Breast epithelium (tissue), 4 donors: ENCODE measurements around the gene ANKDD1B. TPM values are rescaled to one million over a fixed set of nuclear protein-coding genes. Genes with fewer than 3 reads are reported as not detected.
"Not testable (repeated sequence)": the region's sequence is repeated elsewhere in the genome, so short reads cannot be mapped to it uniquely, and the experiment has no call there.

ENCODE experiments used
- DNase-seq, 2 donors: peaks; one replicate each; pipeline ENCODE4 v3.0.0-alpha.2; 2019; ENCODE audit warnings: low spot score in 2 of 2
- H3K27ac ChIP-seq, 2 donors: fragments of 200-600 bp; sonication (generic) in 1 of 2; one replicate each; pipeline ENCODE4 v1.5.1; 2016 to 2019; ENCODE audit warnings: mild to moderate bottlenecking in 1 of 2
- H3K27me3 ChIP-seq, 2 donors: fragments of 200-600 bp; sonication (generic) in 1 of 2; one replicate each; pipeline versions ENCODE4 v1.5.1 to v1.6.0; 2017 to 2019; ENCODE audit warnings: control low read depth in 1 of 2, mild to moderate bottlenecking in 1 of 2
- H3K36me3 ChIP-seq: fragments of 200-600 bp; one replicate; pipeline ENCODE4 v1.5.1; 2019
- H3K4me1 ChIP-seq, 2 donors: fragments of 200-600 bp; sonication (generic); one replicate each; pipeline ENCODE4 v1.5.1; 2016 to 2019; ENCODE audit warnings: control low read depth in 1 of 2
- H3K4me3 ChIP-seq, 3 donors: fragments of 200-600 bp; sonication (generic); 1 replicate in 2 of 3; 2 replicates in 1 of 3; pipeline ENCODE4 v1.5.1; 2016 to 2019; ENCODE audit warnings: mild to moderate bottlenecking in 3 of 3, moderate library complexity in 2 of 3
- H3K9me3 ChIP-seq, 2 donors: fragments of 200-600 bp; sonication (generic) in 1 of 2; one replicate each; pipeline ENCODE4 v1.5.1; 2016 to 2019; ENCODE audit warnings: control low read depth in 1 of 2
- POLR2A ChIP-seq: fragments of 450-650 bp; IDR thresholded peaks from one replicate; pipeline ENCODE4 v1.6.1; 2016; ENCODE audit warnings: antibody characterized with exemption, mild to moderate bottlenecking, moderate library complexity
- POLR2AphosphoS5 ChIP-seq, 3 donors: sonication (generic); formaldehyde crosslinking; IDR thresholded peaks; one replicate each; pipeline ENCODE4 v1.6.1; 2017; ENCODE audit warnings: antibody characterized with exemption in 3 of 3
- intact Hi-C: fragments of 100-400 bp; cut with DNase I; formaldehyde crosslinking; loops from one replicate; pipeline ENCODE4 v1.15.1; 2023; ENCODE audit warnings: low total_unique reads
- total RNA-seq, 3 donors: library from RNA; depleted of rRNA; stranded (reverse); fragments of >200 nt; gene quantifications; one replicate each; pipeline ENCODE4 v1.1.0, GENCODE V29; 2016
- TF ChIP-seq, protein P1 (sequence below), 3 donors: fragments of 450-650 bp; IDR thresholded peaks; one replicate each; pipeline ENCODE4 v1.5.1; 2016 to 2017; ENCODE audit warnings: antibody characterized with exemption in 3 of 3, mild to moderate bottlenecking in 3 of 3, moderate library complexity in 3 of 3

The ANKDD1B gene
- total RNA-seq, 3 donors from 2014 or later = 0.66 to 1.4 (median 1.0) TPM

DNA sequence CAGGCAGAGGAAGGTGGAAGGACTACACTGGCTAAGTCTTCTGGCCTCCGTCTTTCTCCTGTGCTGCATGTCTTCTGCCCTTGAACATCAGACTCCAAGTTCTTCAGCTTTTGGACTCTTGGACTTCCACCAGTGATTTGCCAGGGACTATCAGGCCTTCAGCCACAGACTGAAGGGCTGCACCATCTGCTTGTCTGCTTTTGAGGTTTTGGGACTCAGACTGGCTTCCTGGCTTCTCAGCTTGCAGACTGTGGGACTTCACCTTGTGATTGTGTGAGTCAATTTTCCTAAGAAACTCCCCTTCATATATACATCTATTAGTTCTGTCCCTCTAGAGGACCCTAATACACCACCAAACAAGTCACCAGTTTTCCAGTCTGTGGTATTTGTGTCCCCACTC, 9.7 kb upstream of the ANKDD1B start:
- Histone ChIP-seq H3K36me3 (no peaks in the 10 kb centered on the region), H3K27me3 (no peaks in the 10 kb centered on the region), H3K27ac (no peak overlapping the region), H3K4me1 (no peaks in the 10 kb centered on the region), H3K9me3 (no peaks in the 10 kb centered on the region), H3K4me3 (no peak overlapping the region)
- TF ChIP-seq POLR2AphosphoS5 (IDR thresholded peaks at IDR 0.05) (no peak), POLR2A (no peak)
- TF ChIP-seq, protein P1, sequence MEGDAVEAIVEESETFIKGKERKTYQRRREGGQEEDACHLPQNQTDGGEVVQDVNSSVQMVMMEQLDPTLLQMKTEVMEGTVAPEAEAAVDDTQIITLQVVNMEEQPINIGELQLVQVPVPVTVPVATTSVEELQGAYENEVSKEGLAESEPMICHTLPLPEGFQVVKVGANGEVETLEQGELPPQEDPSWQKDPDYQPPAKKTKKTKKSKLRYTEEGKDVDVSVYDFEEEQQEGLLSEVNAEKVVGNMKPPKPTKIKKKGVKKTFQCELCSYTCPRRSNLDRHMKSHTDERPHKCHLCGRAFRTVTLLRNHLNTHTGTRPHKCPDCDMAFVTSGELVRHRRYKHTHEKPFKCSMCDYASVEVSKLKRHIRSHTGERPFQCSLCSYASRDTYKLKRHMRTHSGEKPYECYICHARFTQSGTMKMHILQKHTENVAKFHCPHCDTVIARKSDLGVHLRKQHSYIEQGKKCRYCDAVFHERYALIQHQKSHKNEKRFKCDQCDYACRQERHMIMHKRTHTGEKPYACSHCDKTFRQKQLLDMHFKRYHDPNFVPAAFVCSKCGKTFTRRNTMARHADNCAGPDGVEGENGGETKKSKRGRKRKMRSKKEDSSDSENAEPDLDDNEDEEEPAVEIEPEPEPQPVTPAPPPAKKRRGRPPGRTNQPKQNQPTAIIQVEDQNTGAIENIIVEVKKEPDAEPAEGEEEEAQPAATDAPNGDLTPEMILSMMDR (IDR thresholded peaks at IDR 0.05) = no peak
- DNase-seq = no peak
- intact Hi-C loops = no loop called here

DNA sequence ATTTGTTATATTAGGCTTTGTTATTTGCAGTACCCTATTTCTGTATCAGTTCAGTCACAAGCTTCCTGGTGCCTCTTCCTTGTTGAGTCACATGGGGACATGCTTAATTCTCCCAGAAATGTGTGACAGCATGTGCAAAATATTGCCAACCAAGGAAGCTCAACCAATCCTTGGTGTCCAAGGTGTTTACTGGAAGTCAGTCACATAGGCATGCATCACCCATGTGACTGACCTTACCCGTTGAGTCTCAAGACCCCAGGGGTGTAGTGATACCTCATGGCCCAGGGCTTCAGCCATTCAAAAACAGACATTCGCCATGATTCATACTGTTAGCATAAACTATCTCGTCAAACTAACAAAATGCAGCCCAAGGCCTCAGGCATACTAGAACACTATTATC, 9.3 kb upstream of the ANKDD1B start:
- Histone ChIP-seq H3K36me3 (no peaks in the 10 kb centered on the region), H3K9me3 (no peaks in the 10 kb centered on the region), H3K4me1 (no peaks in the 10 kb centered on the region), H3K27me3 (no peaks in the 10 kb centered on the region), H3K4me3 (no peak overlapping the region), H3K27ac (no peak overlapping the region)
- no peak for DNase-seq
- TF ChIP-seq, protein P1 (IDR thresholded peaks at IDR 0.05) = no peak
- TF ChIP-seq POLR2A = no peak
- no peak for TF ChIP-seq POLR2AphosphoS5 (IDR thresholded peaks at IDR 0.05)
- intact Hi-C loops = no loop called here

DNA sequence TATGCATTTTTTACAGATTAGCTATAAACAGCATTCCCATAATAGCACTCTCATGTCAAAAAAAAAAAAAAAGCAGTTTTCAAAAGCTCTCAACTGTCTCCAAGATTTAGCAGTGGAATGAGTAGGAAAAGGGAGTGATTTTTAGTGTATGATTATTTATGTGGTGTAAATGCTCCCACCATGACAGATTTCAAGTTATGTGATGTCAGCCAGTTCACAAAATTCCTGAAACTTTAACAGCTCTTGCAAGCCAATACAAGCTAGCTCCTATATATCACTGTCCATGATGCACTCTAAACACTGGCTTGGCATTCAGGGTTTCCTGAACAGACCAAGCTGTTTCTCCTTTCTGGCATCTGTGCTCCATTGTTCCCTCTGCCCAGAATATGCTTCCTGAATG, 7.9 kb upstream of the ANKDD1B start:
- DNase-seq = no peak
- Histone ChIP-seq H3K4me1 (no peaks in the 10 kb centered on the region), H3K4me3 (no peak overlapping the region), H3K36me3 (no peaks in the 10 kb centered on the region), H3K9me3 (no peaks in the 10 kb centered on the region), H3K27ac (no peak overlapping the region), H3K27me3 (no peaks in the 10 kb centered on the region)
- TF ChIP-seq POLR2AphosphoS5 (IDR thresholded peaks at IDR 0.05) (no peak), POLR2A (no peak)
- TF ChIP-seq, protein P1 (IDR thresholded peaks at IDR 0.05) = no peak
- intact Hi-C loops = no loop called here

DNA sequence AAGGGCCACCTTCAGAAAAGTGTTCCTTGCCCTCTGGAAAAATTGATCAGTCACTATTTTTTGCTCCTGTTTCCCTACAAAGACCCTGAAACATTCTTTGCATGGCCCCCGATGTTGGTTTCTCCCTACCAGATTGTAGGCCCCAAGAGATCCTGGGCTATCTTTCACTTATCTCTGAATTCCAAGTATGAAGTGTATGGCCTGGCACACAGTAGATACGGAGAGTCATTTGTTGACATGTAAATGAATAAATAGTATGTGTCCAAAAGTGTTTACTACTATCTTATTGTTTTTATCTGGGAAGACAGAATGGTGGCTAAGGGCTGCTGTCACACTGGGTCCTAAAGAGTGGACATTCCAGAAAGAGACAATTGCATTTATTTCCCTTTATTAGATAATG, 7.4 kb upstream of the ANKDD1B start:
- H3K9me3 ChIP-seq = no peaks in the 10 kb centered on the region
- intact Hi-C loops = no loop called here
- H3K36me3 ChIP-seq = no peaks in the 10 kb centered on the region
- no peak overlapping the region for H3K27ac ChIP-seq
- no peak for TF ChIP-seq POLR2A
- no peak for TF ChIP-seq POLR2AphosphoS5 (IDR thresholded peaks at IDR 0.05)
- TF ChIP-seq, protein P1 (IDR thresholded peaks at IDR 0.05) = no peak
- DNase-seq = no peak
- H3K4me1 ChIP-seq = no peaks in the 10 kb centered on the region
- H3K4me3 ChIP-seq = no peak overlapping the region
- no peaks in the 10 kb centered on the region for H3K27me3 ChIP-seq

DNA sequence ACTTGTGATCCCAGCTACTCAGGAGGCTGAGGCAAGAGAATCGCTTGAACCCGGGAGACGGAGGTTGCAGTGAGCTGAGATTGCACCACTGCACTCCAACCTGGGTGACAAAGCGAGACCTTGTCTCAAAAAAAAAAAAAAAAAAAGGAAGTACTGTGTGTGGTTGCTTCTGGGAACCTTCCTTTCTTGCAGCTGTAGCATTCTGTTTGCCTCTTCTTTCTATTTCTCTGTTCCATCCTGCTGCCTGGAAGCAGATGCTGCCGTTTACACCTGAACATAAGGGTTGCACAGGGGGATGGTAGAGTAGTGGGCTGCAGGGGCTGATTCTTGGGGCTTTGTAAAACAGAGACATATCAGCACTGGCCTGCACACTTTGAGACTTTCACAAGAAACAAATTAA, 3.9 kb upstream of the ANKDD1B start:
- H3K27ac ChIP-seq, intact Hi-C loops, DNase-seq: not testable (repeated sequence)

DNA sequence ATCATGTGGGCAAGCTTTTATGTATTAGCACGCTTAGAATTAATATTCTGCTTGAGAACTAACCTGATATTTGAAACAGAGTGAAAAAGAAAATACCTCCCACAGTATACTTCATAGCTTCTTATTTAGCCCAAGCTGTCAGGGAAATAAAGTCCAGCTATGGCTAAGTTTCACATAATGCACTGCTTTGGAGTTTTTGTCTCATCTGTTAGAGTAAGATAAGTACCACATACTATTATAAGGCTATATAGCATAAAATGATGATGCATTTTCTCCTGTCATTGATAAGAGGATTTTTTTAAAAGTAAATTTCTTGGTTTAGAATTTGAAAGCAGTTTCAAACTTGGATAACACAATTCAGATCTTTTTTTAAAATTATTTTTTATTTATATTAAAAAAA, 2.4 kb upstream of the ANKDD1B start:
- Histone ChIP-seq H3K27me3 (no peaks in the 10 kb centered on the region), H3K4me1 (no peaks in the 10 kb centered on the region), H3K4me3 (no peak overlapping the region), H3K27ac (no peak overlapping the region), H3K36me3 (no peaks in the 10 kb centered on the region), H3K9me3 (no peaks in the 10 kb centered on the region)
- TF ChIP-seq POLR2AphosphoS5 (IDR thresholded peaks at IDR 0.05) (no peak), POLR2A (no peak)
- TF ChIP-seq, protein P1 (IDR thresholded peaks at IDR 0.05) = no peak
- no peak for DNase-seq
- intact Hi-C loops = no loop called here

More for the DNA sequence above, 3.9 kb upstream of the ANKDD1B start:
- not testable (repeated sequence) for H3K4me3 ChIP-seq, H3K27me3 ChIP-seq, H3K36me3 ChIP-seq, H3K9me3 ChIP-seq, H3K4me1 ChIP-seq
